GM19397 (cell line): ENCODE data around the gene COL28A1.
"Not testable (repeated sequence)": the region's sequence is repeated elsewhere in the genome, so short reads cannot be mapped to it uniquely, and the experiment has no call there.

ENCODE experiments used
- ATAC-seq: cut with Tn5 transposase; IDR thresholded peaks from one replicate; pipeline ENCODE4 v1.9.1; 2021; ENCODE audit warnings: mild to moderate bottlenecking, moderate library complexity; ENCODE audit not compliant: unreplicated experiment

Gene COL28A1

GRCh38 chr7:7477641-7478040 lies 58.0 kb downstream of the COL28A1 start:
- not testable (repeated sequence) for ATAC-seq

GRCh38 chr7:7476381-7476780 lies 59.3 kb downstream of the COL28A1 start:
- ATAC-seq, result no peak

GRCh38 chr7:7475601-7476000 lies 60.1 kb downstream of the COL28A1 start:
- no peak for ATAC-seq

- no peak for ATAC-seq
Observed at GRCh38 chr7:7474436-7474835, 61.2 kb downstream of the COL28A1 start.

GRCh38 chr7:7464991-7465765 lies 70.5 kb downstream of the COL28A1 start:
- not testable (repeated sequence) for ATAC-seq

GRCh38 chr7:7454000-7454399 lies 81.7 kb downstream of the COL28A1 start:
- no peak for ATAC-seq

- ATAC-seq, result no peak
Observed at GRCh38 chr7:7452652-7453051, 83.0 kb downstream of the COL28A1 start.

- ATAC-seq, result no peak
Observed at GRCh38 chr7:7452119-7452518, 83.6 kb downstream of the COL28A1 start.

GRCh38 chr7:7449055-7449454 lies 86.6 kb downstream of the COL28A1 start:
- no peak for ATAC-seq

- ATAC-seq, result no peak
Observed at GRCh38 chr7:7446616-7447015, 89.1 kb downstream of the COL28A1 start.

GRCh38 chr7:7443806-7444350 lies 91.8 kb downstream of the COL28A1 start:
- no peak for ATAC-seq

- no peak for ATAC-seq
Observed at GRCh38 chr7:7439564-7439963, 96.1 kb downstream of the COL28A1 start.

- no peak for ATAC-seq
Observed at GRCh38 chr7:7438851-7439250, 96.8 kb downstream of the COL28A1 start.

- ATAC-seq, result no peak
Observed at GRCh38 chr7:7435978-7436377, 99.7 kb downstream of the COL28A1 start.

- no peak for ATAC-seq
Observed at GRCh38 chr7:7434329-7434728, 101.3 kb downstream of the COL28A1 start.

- ATAC-seq, result no peak
Observed at GRCh38 chr7:7433811-7434210, 101.9 kb downstream of the COL28A1 start.

- ATAC-seq, result no peak
Observed at GRCh38 chr7:7432979-7433378, 102.7 kb downstream of the COL28A1 start.

- ATAC-seq, result no peak
Observed at GRCh38 chr7:7428806-7429205, 106.9 kb downstream of the COL28A1 start.

GRCh38 chr7:7427363-7427762 lies 108.3 kb downstream of the COL28A1 start:
- ATAC-seq, result no peak

GRCh38 chr7:7426676-7427075 lies 109.0 kb downstream of the COL28A1 start:
- no peak for ATAC-seq

GRCh38 chr7:7425321-7425720 lies 110.4 kb downstream of the COL28A1 start:
- ATAC-seq, result no peak

- peak; percentile 77 for ATAC-seq
Observed at GRCh38 chr7:7424151-7424873, 111.4 kb downstream of the COL28A1 start.
